DOHH2 (cell line): Measurements from ENCODE around the gene TJAP1.

Experiments used
- H3F3A ChIP-seq: fragments of 200-600 bp; sonication (generic), shearing (Covaris generic); 2 replicates; pipeline ENCODE4 v1.6.0; 2016; ENCODE audit warnings: antibody characterized with exemption, mild to moderate bottlenecking; ENCODE audit not compliant: control insufficient read depth, insufficient read depth
- H3K27ac ChIP-seq: fragments of 200-600 bp; sonication (generic); 2 replicates; pipeline ENCODE4 v1.5.1; 2014; ENCODE audit warnings: low read depth, mild to moderate bottlenecking, low read length, moderate library complexity
- H3K27me3 ChIP-seq: fragments of 200-600 bp; sonication (generic); 2 replicates; pipeline ENCODE4 v1.6.1; 2014; ENCODE audit warnings: mild to moderate bottlenecking, low read length, mixed read lengths; ENCODE audit not compliant: control insufficient read depth
- H3K36me3 ChIP-seq: fragments of 200-600 bp; sonication (generic); 2 replicates; pipeline ENCODE4 v1.6.1; 2014; ENCODE audit warnings: mild to moderate bottlenecking, low read length, moderate library complexity, mixed read lengths; ENCODE audit not compliant: control insufficient read depth
- H3K4me1 ChIP-seq: fragments of 200-600 bp; sonication (generic); 2 replicates; pipeline ENCODE4 v1.6.1; 2014; ENCODE audit warnings: mild to moderate bottlenecking, low read length, mixed read lengths; ENCODE audit not compliant: control insufficient read depth
- H3K4me2 ChIP-seq: fragments of 200-600 bp; sonication (generic); 2 replicates; pipeline ENCODE4 v1.6.0; 2014; ENCODE audit warnings: mild to moderate bottlenecking, low read length, moderate library complexity
- H3K4me3 ChIP-seq: fragments of 200-600 bp; sonication (generic); 2 replicates; pipeline ENCODE4 v1.5.1; 2014; ENCODE audit warnings: mild to moderate bottlenecking, low read length, mixed read lengths
- H3K79me2 ChIP-seq: fragments of 200-600 bp; sonication (generic); 2 replicates; pipeline ENCODE4 v1.6.1; 2014; ENCODE audit warnings: mild to moderate bottlenecking, low read length, mixed read lengths; ENCODE audit not compliant: control insufficient read depth
- H3K9me2 ChIP-seq: fragments of 200-600 bp; sonication (generic); replicated peaks from 2 replicates; pipeline ENCODE4 v1.6.1; 2014; ENCODE audit warnings: mild to moderate bottlenecking, low read length, mixed read lengths; ENCODE audit not compliant: control insufficient read depth
- H3K9me3 ChIP-seq: fragments of 200-600 bp; sonication (generic); 2 replicates; pipeline ENCODE4 v1.6.1; 2014; ENCODE audit warnings: antibody characterized with exemption, low read length, mixed read lengths; ENCODE audit not compliant: control insufficient read depth, insufficient read depth
- H4K20me1 ChIP-seq: fragments of 200-600 bp; sonication (generic); 2 replicates; pipeline ENCODE4 v1.6.0; 2014; ENCODE audit warnings: low read depth, mild to moderate bottlenecking, antibody characterized with exemption, low read length, moderate library complexity; ENCODE audit not compliant: control insufficient read depth, insufficient read depth
- CTCF ChIP-seq: fragments of 200-600 bp; sonication (generic); IDR thresholded peaks from one replicate; pipeline ENCODE4 v1.5.1; 2014; ENCODE audit warnings: antibody characterized with exemption, mild to moderate bottlenecking, low read depth, low read length; ENCODE audit not compliant: poor library complexity, severe bottlenecking
- EZH2phosphoT487 ChIP-seq: fragments of 200-600 bp; sonication (generic); IDR thresholded peaks from 2 replicates; pipeline ENCODE4 v1.6.1; 2017; ENCODE audit warnings: borderline replicate concordance, mild to moderate bottlenecking, antibody characterized with exemption, low read length, moderate library complexity, mixed read lengths

The TJAP1 gene

GRCh38 chr6:43450699-43451131, 26.7 kb upstream of the TJAP1 start:
- Histone ChIP-seq H3F3A (peaks cover 5% of the 10 kb centered on the region; the same call in 1 of the 2 replicates), H3K4me1 (peaks cover 9% of the 10 kb centered on the region), H3K79me2 (no peaks in the 10 kb centered on the region), H3K27me3 (peaks cover 1% of the 10 kb centered on the region), H3K27ac (no peak overlapping the region), H3K9me2 (no peaks in the 10 kb centered on the region), H3K36me3 (peaks cover 51% of the 10 kb centered on the region), H4K20me1 (no peaks in the 10 kb centered on the region), H3K9me3 (no peaks in the 10 kb centered on the region), H3K4me3 (no peak overlapping the region), H3K4me2 (no peak overlapping the region)
- TF ChIP-seq CTCF (no peak), EZH2phosphoT487 (no peak)

GRCh38 chr6:43451348-43451747, 26.0 kb upstream of the TJAP1 start:
- no peak overlapping the region for H3K4me3 ChIP-seq
- H3K9me2 ChIP-seq, result no peaks in the 10 kb centered on the region
- peaks cover 5% of the 10 kb centered on the region; the same call in 1 of the 2 replicates for H3F3A ChIP-seq
- peaks cover 16% of the 10 kb centered on the region for H3K4me1 ChIP-seq
- H3K27me3 ChIP-seq, result peaks cover 8% of the 10 kb centered on the region
- H3K9me3 ChIP-seq, result no peaks in the 10 kb centered on the region
- H3K36me3 ChIP-seq, result peaks cover 44% of the 10 kb centered on the region
- no peak overlapping the region for H3K27ac ChIP-seq
- no peaks in the 10 kb centered on the region for H3K79me2 ChIP-seq
- no peak overlapping the region for H3K4me2 ChIP-seq
- H4K20me1 ChIP-seq, result no peaks in the 10 kb centered on the region
- TF ChIP-seq CTCF, result no peak
- no peak for TF ChIP-seq EZH2phosphoT487

GRCh38 chr6:43451939-43452338, 25.4 kb upstream of the TJAP1 start:
- H3K36me3 ChIP-seq, result peaks cover 43% of the 10 kb centered on the region
- no peaks in the 10 kb centered on the region for H4K20me1 ChIP-seq
- H3K4me1 ChIP-seq, result peaks cover 16% of the 10 kb centered on the region
- no peaks in the 10 kb centered on the region; the same call in 1 of the 2 replicates for H3K9me3 ChIP-seq
- TF ChIP-seq CTCF, result no peak
- no peak for TF ChIP-seq EZH2phosphoT487
- no peak overlapping the region for H3K4me3 ChIP-seq
- H3F3A ChIP-seq, result peaks cover 7% of the 10 kb centered on the region; the same call in 1 of the 2 replicates
- H3K4me2 ChIP-seq, result no peak overlapping the region
- H3K9me2 ChIP-seq, result no peaks in the 10 kb centered on the region
- H3K27ac ChIP-seq, result no peak overlapping the region
- peaks cover 12% of the 10 kb centered on the region for H3K27me3 ChIP-seq
- no peaks in the 10 kb centered on the region for H3K79me2 ChIP-seq
